Adrenal gland (tissue), 12 donors: Measurements from ENCODE around the gene KLF3. TPM values are rescaled to one million over a fixed set of nuclear protein-coding genes. Genes with fewer than 3 reads are reported as not detected.

ENCODE experiments used
- DNase-seq, 7 donors: peaks; one replicate each; pipeline ENCODE4 v3.0.0-alpha.2; 2019 to 2020
- H3K27ac ChIP-seq, 5 donors: fragments of 200-600 bp; sonication (generic) in 4 of 5; 1 replicate in 3 of 5; 2 replicates in 2 of 5; pipeline versions ENCODE4 v1.5.1 to v1.8.0; 2016 to 2020; ENCODE audit warnings: mild to moderate bottlenecking in 1 of 5
- H3K27me3 ChIP-seq: fragments of 200-600 bp; 2 replicates; pipeline ENCODE4 v1.8.0; 2021
- H3K36me3 ChIP-seq, 2 donors: fragments of 200-600 bp; replicated peaks in 1 of 2; 1 replicate in 1 of 2; 2 replicates in 1 of 2; pipeline versions ENCODE4 v1.5.1 to v1.8.0; 2018 to 2022
- H3K4me1 ChIP-seq, 2 donors: fragments of 200-600 bp; replicated peaks in 1 of 2; 1 replicate in 1 of 2; 2 replicates in 1 of 2; pipeline versions ENCODE4 v1.5.1 to v1.8.0; 2018 to 2021
- H3K4me3 ChIP-seq, 4 donors: fragments of 200-600 bp; sonication (generic) in 3 of 4; one replicate each; pipeline ENCODE4 v1.5.1; 2016 to 2018
- H3K9me3 ChIP-seq, 3 donors: fragments of 200-600 bp; sonication (generic) in 1 of 3; replicated peaks in 1 of 3; 1 replicate in 2 of 3; 2 replicates in 1 of 3; pipeline versions ENCODE4 v1.5.1 to v1.8.0; 2016 to 2021
- POLR2A ChIP-seq, 2 donors: fragments of 450-650 bp; IDR thresholded peaks; one replicate each; pipeline ENCODE4 v1.6.1; 2017; ENCODE audit warnings: antibody characterized with exemption in 2 of 2, mild to moderate bottlenecking in 2 of 2, moderate library complexity in 1 of 2
- WGBS, 4 donors: extraction: QIAGEN DNeasy Blood & Tissue Kit in 2 of 4; methylation state at CpG; one replicate each; pipeline versions ENCODE4 v1.1.5 to v1.1.7; 2013 to 2017; 5-methylcytosine and 5-hydroxymethylcytosine counted together
- intact Hi-C, 2 donors: fragments of 100-400 bp; cut with DNase I; formaldehyde crosslinking; loops; one replicate each; pipeline versions ENCODE4 v1.14.1 to v1.15.0; 2022 to 2023
- polyA plus RNA-seq, 3 donors: library from polyadenylated mRNA; stranded (reverse); fragments of 200-250 nt in 2 of 3; fragments of 350-450 nt in 1 of 3; fragmentation: Illumina TruSeq in 1 of 3; extraction: RNeasy Lipid Tissue Mini Kit (QIAGEN cat#74804) in 1 of 3; gene quantifications; one replicate each; pipeline ENCODE4 v1.2.3, GENCODE V29; 2013 to 2014
- total RNA-seq, 9 donors: library from RNA; depleted of rRNA in 4 of 9; stranded (reverse); fragments of >200 nt in 4 of 9; fragments of 120-200 nt in 1 of 9; fragmentation: NEBNext Ultra II Directional in 1 of 9; extraction: Animal tissue kit (Norgen Biotek cat#: 25700) in 1 of 9; gene quantifications; one replicate each; pipeline versions ENCODE4 v1.1.0 to v1.2.4, GENCODE V29; 2013 to 2023
- TF ChIP-seq, protein P1 (sequence below), 6 experiments: fragments of 450-650 bp in 4 of 6; fragments of 200-600 bp in 2 of 6; sonication (generic) in 1 of 6; IDR thresholded peaks; 1 replicate in 5 of 6; 2 replicates in 1 of 6; pipeline versions ENCODE4 v1.5.1 to v1.8.0; 2016 to 2021; ENCODE audit warnings: antibody characterized with exemption in 6 of 6, mild to moderate bottlenecking in 2 of 6, moderate library complexity in 1 of 6
- donor health status: healthy with polysubstance abuse.
- donor health status: Bipolar disorder and iron deficiency.
- donor health status: DM: yes; HTN: yes; CAD: no.
- donor health status: DM: no; HTN: no; CAD: no.
- donor health status: DM: no; HTN: no; CAD: no.
- donor health status: DM: yes; HTN: yes; CAD: no.

The KLF3 gene
- total and polyA plus RNA-seq, 12 donors, result 10.1 to 45.7 (median 38.0) TPM

DNA sequence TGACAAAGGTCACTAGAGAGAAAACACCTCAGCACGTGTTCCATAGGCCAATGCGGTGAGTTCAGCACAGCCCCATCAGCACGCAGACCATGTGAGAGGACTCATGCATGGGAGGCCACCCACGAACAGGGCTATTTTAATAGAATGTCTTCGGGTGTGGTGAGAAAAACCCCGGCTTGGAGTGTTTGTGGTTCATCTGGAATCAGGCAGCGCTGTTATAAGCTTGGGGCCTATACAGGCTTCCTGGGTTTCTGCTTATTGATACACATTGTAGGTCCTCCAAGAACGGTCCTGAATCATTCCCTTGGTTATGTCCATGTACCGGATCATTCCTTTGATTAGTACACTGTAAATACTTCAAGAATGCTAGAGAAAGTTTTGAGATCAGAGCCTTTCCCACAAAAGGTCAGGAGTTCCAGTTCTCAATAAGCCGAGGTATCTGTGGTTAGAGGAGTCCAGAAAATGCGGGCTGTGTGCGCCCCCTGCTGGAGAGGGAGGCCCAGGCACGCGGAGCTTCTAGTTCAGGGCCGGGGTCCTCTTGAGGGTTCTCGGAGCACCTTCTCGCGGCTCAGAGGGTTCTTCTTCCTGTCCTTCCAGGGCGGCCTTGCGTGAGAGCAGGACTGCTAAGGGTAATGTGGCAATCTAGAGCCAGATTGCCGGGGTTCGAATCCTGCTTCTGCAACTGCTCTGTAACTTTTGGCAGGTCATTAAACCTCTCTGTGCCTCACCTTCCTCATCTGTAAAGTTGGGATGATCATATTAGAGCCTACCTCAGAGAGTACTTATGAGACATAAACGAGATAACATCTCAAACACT, 67.0 kb downstream of the KLF3 start:
- TF ChIP-seq, protein P1, sequence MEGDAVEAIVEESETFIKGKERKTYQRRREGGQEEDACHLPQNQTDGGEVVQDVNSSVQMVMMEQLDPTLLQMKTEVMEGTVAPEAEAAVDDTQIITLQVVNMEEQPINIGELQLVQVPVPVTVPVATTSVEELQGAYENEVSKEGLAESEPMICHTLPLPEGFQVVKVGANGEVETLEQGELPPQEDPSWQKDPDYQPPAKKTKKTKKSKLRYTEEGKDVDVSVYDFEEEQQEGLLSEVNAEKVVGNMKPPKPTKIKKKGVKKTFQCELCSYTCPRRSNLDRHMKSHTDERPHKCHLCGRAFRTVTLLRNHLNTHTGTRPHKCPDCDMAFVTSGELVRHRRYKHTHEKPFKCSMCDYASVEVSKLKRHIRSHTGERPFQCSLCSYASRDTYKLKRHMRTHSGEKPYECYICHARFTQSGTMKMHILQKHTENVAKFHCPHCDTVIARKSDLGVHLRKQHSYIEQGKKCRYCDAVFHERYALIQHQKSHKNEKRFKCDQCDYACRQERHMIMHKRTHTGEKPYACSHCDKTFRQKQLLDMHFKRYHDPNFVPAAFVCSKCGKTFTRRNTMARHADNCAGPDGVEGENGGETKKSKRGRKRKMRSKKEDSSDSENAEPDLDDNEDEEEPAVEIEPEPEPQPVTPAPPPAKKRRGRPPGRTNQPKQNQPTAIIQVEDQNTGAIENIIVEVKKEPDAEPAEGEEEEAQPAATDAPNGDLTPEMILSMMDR (IDR thresholded peaks at IDR 0.05), result peak in 5 of 6 experiments; percentile 87 to 96 (median 96)
- no peak for TF ChIP-seq POLR2A (IDR thresholded peaks at IDR 0.05)
- Histone ChIP-seq H3K27me3 (no peaks in the 10 kb centered on the region), H3K9me3 (no peaks in the 10 kb centered on the region), H3K27ac (no peak overlapping the region), H3K4me1 (no peaks in the 10 kb centered on the region), H3K4me3 (no peak overlapping the region), H3K36me3 (no peaks in the 10 kb centered on the region)
- 29 to 34% (median 32%) methylated on average over 16 to 23 of the region's 23 CpGs for WGBS, 4 donors
- intact Hi-C loops, result loop anchor here (2.0 to 5.0 kb wide), 5 partner anchors 414 to 669 kb away; no protein-coding TSS in a partner anchor
- peak; percentile 70 to 93 (median 84) for DNase-seq

DNA sequence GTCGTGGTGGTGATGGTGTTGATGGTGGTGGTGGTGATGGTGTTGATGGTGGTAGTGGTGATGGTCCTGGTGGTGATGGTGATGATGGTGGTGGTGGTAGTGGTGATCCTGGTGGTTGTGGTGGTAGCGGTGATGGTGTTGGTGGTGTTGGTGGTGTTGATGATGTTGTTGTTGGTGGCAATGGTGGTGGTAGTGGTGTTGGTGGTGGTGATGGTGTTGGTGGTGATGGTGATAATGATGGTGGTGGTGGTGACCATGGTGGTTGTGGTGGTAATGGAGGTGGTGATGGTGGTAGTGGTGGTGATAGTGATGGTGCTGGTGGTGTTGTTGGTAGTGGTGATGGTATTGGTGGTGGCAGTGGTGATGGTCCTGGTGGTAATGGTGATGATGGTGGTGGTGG, 69.7 kb downstream of the KLF3 start:
- TF ChIP-seq, protein P1 (IDR thresholded peaks at IDR 0.05), result no peak
- TF ChIP-seq POLR2A (IDR thresholded peaks at IDR 0.05), result no peak
- intact Hi-C loops, result loop anchor here (5.0 kb wide), 4 partner anchors 416 to 671 kb away; no protein-coding TSS in a partner anchor
- 91 to 100% (median 94%) methylated on average over 2 of the region's 2 CpGs for WGBS, 4 donors

DNA sequence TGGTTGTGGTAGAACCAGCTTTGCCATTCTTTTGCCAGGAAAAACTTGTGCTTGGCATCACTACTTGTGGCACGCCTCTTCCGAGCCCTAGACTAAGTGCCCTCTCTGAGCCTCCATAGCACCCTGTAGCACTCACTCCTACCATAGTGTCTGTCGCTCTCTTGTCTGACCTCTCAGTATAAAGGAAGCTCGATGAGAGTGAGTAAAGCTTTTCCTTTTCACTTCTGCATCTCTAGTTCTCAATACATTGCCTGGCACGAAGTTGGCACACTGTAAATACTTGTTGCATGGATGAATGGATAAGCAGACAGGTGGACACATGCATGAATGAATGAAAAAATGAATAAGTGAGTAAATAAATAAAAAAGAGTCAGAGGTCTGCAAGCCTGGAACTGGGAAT, 70.4 kb downstream of the KLF3 start:
- WGBS, 4 donors, result 81 to 85% (median 82%) methylated on average over 5 of the region's 5 CpGs
- DNase-seq, result no peak
- Histone ChIP-seq H3K4me3 (no peak overlapping the region), H3K27me3 (no peaks in the 10 kb centered on the region), H3K27ac (no peak overlapping the region), H3K36me3 (no peaks in the 10 kb centered on the region), H3K9me3 (no peaks in the 10 kb centered on the region), H3K4me1 (no peaks in the 10 kb centered on the region)
- TF ChIP-seq, protein P1 (IDR thresholded peaks at IDR 0.05), result no peak
- TF ChIP-seq POLR2A (IDR thresholded peaks at IDR 0.05), result no peak
- intact Hi-C loops, result loop anchor here (5.0 kb wide), 4 partner anchors 417 to 672 kb away; no protein-coding TSS in a partner anchor

More for the DNA sequence above, 69.7 kb downstream of the KLF3 start:
- Histone ChIP-seq H3K27ac (no peak overlapping the region), H3K27me3 (no peaks in the 10 kb centered on the region), H3K4me1 (no peaks in the 10 kb centered on the region), H3K36me3 (no peaks in the 10 kb centered on the region), H3K9me3 (no peaks in the 10 kb centered on the region), H3K4me3 (no peak overlapping the region)
- DNase-seq, result no peak

DNA sequence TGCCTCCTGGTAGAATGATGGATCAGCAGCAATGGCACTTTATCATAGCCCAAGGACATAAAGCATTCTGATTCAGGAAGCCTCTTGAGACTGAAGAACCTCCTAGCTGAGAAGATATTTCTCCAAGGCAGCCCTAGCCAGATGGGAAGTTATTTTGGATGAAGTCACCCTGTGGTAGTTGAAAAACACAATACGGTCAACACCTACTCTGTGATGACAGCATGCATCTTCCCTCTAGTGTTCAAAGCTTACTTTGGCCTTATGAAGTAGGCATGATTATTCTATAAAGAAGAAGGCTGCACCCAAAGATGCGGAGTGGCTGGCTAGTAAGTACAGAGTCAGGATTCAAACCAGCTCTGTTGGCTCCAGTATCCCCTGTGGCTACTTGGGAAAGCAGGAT, 70.9 kb downstream of the KLF3 start:
- WGBS, 4 donors, result 78 to 96% (median 87%) methylated on average over 2 of the region's 2 CpGs
- TF ChIP-seq POLR2A (IDR thresholded peaks at IDR 0.05), result no peak
- TF ChIP-seq, protein P1 (IDR thresholded peaks at IDR 0.05), result no peak
- intact Hi-C loops, result loop anchor here (5.0 kb wide), 4 partner anchors 418 to 673 kb away; no protein-coding TSS in a partner anchor
- Histone ChIP-seq H3K4me1 (no peaks in the 10 kb centered on the region), H3K4me3 (no peak overlapping the region), H3K36me3 (no peaks in the 10 kb centered on the region), H3K27me3 (no peaks in the 10 kb centered on the region), H3K9me3 (no peaks in the 10 kb centered on the region), H3K27ac (no peak overlapping the region)
- DNase-seq, result no peak
